Stimulated activated CD8-positive, alpha-beta memory T cell treated with anti-CD3 and anti-CD28 coated beads, Interleukin-2, amount 100 ng/mL, for 1 hour (primary cell): Measurements from ENCODE around the gene RAD18.

Experiments used
- DNase-seq, 2 donors: peaks; one replicate each; pipeline ENCODE4 v3.0.0-alpha.2; 2020; ENCODE audit warnings: low read depth in 2 of 2

RAD18 gene

GRCh38 chr3:8985411-8985831 is 22.1 kb upstream of the RAD18 start:
- DNase-seq = no peak

- no peak for DNase-seq
These were observed 21.3 kb upstream of the RAD18 start for GRCh38 chr3:8984526-8984925.

GRCh38 chr3:8984081-8984480 is 20.8 kb upstream of the RAD18 start:
- DNase-seq = no peak

GRCh38 chr3:8983591-8983990 is 20.3 kb upstream of the RAD18 start:
- no peak for DNase-seq

- no peak for DNase-seq
These were observed 19.8 kb upstream of the RAD18 start for GRCh38 chr3:8983026-8983425.

- no peak for DNase-seq
These were observed 19.2 kb upstream of the RAD18 start for GRCh38 chr3:8982509-8982908.

GRCh38 chr3:8981700-8982099 is 18.4 kb upstream of the RAD18 start:
- DNase-seq = no peak

GRCh38 chr3:8981296-8981695 is 18.0 kb upstream of the RAD18 start:
- no peak for DNase-seq

GRCh38 chr3:8980756-8981257 is 17.5 kb upstream of the RAD18 start:
- DNase-seq = no peak

- DNase-seq = no peak
These were observed 16.0 kb upstream of the RAD18 start for GRCh38 chr3:8979262-8979661.

- DNase-seq = no peak
These were observed 15.3 kb upstream of the RAD18 start for GRCh38 chr3:8978551-8978950.

- no peak for DNase-seq
These were observed 13.4 kb upstream of the RAD18 start for GRCh38 chr3:8976540-8977182.

- no peak for DNase-seq
These were observed 12.1 kb upstream of the RAD18 start for GRCh38 chr3:8975081-8976020.

- DNase-seq = no peak
These were observed 11.2 kb upstream of the RAD18 start for GRCh38 chr3:8974458-8974857.

- DNase-seq = no peak
These were observed 9.4 kb upstream of the RAD18 start for GRCh38 chr3:8972639-8973038.

GRCh38 chr3:8970971-8971589 is 7.8 kb upstream of the RAD18 start:
- DNase-seq = peak; percentile 35 to 48

GRCh38 chr3:8969241-8969640 is 6.0 kb upstream of the RAD18 start:
- DNase-seq = no peak

GRCh38 chr3:8968375-8968882 is 5.2 kb upstream of the RAD18 start:
- no peak for DNase-seq

- DNase-seq = no peak
These were observed 4.3 kb upstream of the RAD18 start for GRCh38 chr3:8967553-8967952.

GRCh38 chr3:8966820-8967348 is 3.6 kb upstream of the RAD18 start:
- no peak for DNase-seq

GRCh38 chr3:8966150-8966819 is 3.0 kb upstream of the RAD18 start:
- no peak for DNase-seq
